Measurements from ENCODE around the gene COL6A1.

DNA sequence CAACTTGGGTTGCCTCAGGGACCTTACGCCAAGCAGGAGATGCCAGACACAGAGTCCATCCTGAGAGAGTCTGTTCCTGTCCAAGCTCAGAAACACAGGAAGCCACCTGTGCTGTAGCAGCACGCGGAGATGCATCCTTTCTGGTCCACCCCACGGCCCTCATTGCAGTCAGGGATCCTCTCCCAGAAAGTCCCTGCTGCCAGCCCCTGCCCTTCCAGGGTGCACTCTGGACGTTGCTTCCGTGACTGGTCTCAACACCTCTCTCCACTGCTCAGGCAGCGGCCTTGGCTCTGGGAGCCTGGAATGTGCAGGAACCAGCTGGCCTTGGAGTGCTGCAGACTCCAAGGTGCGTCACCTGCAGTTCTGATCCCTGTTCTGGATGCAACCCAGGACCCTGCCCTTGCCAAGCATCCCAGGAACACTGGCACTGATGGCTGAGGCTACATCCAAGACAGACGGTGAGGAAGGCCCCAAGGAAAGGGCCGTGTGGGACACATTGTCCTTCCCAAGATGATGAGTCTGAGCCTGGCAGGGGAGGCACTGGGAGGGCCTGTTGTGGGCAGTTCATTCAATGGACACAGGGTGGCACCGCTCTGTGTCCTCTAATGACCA lies 21.7 kb upstream of the COL6A1 start:
- TF ChIP-seq ZNF274 (IDR thresholded peaks at IDR 0.05; ENCODE audit: low read depth, low read length) (no peak), YY1 (IDR thresholded peaks at IDR 0.05; ENCODE audit: insufficient read depth, insufficient read length) (no peak)
